ENCODE data around the gene NYAP1. TPM values are rescaled to one million over a fixed set of nuclear protein-coding genes. Genes with fewer than 3 reads are reported as not detected.

Gene NYAP1
- total and polyA plus RNA-seq, 2 of the 8 experiments (the other 6 are each of a cell fraction or from before 2014, with no cell fraction given) = 1.9 to 4.6 TPM

DNA sequence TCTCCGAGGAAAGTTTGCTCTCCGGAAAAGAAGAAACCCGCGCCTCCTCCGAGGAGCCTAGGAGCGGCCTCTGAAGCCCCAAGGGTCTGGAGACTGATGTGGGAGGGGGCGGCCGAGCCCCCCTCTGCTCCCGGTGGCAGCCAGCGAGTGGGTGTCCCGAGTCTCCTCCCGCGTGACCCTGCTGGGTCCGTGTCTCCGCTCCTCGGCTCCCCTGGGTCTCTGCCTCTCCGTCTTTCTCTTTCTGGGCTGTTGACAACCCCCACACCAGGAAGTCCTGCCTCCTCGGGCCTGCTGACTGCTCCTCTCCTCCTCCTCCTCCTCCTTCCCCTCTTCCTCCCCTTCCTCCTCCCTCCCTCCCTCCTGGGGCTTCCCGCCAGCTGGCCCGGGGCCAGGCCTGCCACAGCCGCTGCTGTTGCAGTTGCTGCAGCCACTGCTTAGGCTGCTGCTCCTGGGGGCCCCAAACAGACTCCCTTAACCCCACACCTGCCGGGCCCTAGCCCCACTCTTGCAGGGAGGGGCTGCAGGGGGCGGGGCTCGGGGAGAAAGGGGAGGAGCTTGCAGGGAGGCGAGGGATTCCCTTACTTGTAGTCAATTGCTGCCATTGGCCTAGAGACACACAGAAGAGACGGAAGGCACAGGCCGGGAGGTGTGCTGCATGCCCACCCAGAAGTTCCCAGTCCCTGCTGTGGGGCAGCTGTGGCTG is 4.6 kb upstream of the NYAP1 start, which contains the start of gene TSC22D4 (continued):
- no peak for TF ChIP-seq CHD7 (IDR thresholded peaks at IDR 0.05; ENCODE audit: insufficient replicate concordance, low read length)
- no peak for TF ChIP-seq GABPA (IDR thresholded peaks at IDR 0.05; ENCODE audit: borderline replicate concordance, insufficient read depth, low read length)
- no peak for TF ChIP-seq TAF7 (optimal IDR thresholded peaks at IDR 0.05; ENCODE audit: borderline replicate concordance, low read depth, low read length)
- no peak for TF ChIP-seq ZNF274 (IDR thresholded peaks at IDR 0.05; ENCODE audit: borderline replicate concordance, extremely low read depth, low read length)
- TF ChIP-seq CEBPB (IDR thresholded peaks at IDR 0.05; ENCODE audit: low read depth, low read length) = no peak
- no peak for TF ChIP-seq RFX5 (IDR thresholded peaks at IDR 0.05; ENCODE audit: borderline replicate concordance, low read depth, low read length)
- TF ChIP-seq YY1 (IDR thresholded peaks at IDR 0.05; ENCODE audit: low read depth, low read length) = no peak
- TF ChIP-seq RNF2 (IDR thresholded peaks at IDR 0.05; ENCODE audit: borderline replicate concordance, low read depth, low read length, missing control alignments, poor library complexity, severe bottlenecking) = no peak
- peak in 1 of 2 experiments; percentile 15; a peak in 1 of 4 replicates for TF ChIP-seq RAD21 (IDR thresholded peaks at IDR 0.05 in 1 of 2, conservative IDR thresholded peaks at IDR 0.05 in 1 of 2; ENCODE audit: low read depth in 2 of 2, low read length in 2 of 2)

All from H1 (cell line).